ENCODE measurements around the gene PIWIL4. TPM values are rescaled to one million over a fixed set of nuclear protein-coding genes. Genes with fewer than 3 reads are reported as not detected.
"Not testable (repeated sequence)": the region's sequence is repeated elsewhere in the genome, so short reads cannot be mapped to it uniquely, and the experiment has no call there.

Gene PIWIL4
- total RNA-seq, 1 donor from 2014 or later, result 8.9 TPM

GRCh38 chr11:94546162-94546470, 21.1 kb upstream of the PIWIL4 start:
- Histone ChIP-seq H3K27me3 (ENCODE audit: control insufficient read depth in 3 of 3, insufficient read depth in 3 of 3, low read length in 3 of 3) (no peaks in the 10 kb centered on the region), H3K4me1 (ENCODE audit: control insufficient read depth in 3 of 3, insufficient read depth in 3 of 3, low read length in 3 of 3) (peaks cover 5 to 16% (median 7%) of the 10 kb centered on the region in 3 donors), H3K4me3 (ENCODE audit: low read length in 3 of 3) (peak overlapping the region in 2 of 3 donors; percentile 5 to 9), H3K27ac (ENCODE audit: low read depth, low read length) (no peak overlapping the region), H3K9me3 (ENCODE audit: control insufficient read depth in 3 of 3, low read length in 3 of 3) (no peaks in the 10 kb centered on the region), H3K9ac (ENCODE audit: low read depth in 1 of 3, low read length in 3 of 3) (no peak overlapping the region), H3K36me3 (ENCODE audit: control insufficient read depth in 3 of 3, insufficient read depth in 3 of 3, low read length in 3 of 3) (no peaks in the 10 kb centered on the region)

- H3K9ac ChIP-seq (ENCODE audit: low read depth in 1 of 3, low read length in 3 of 3), result no peak overlapping the region
- peak overlapping the region in 1 of 3 donors; percentile 2 for H3K4me3 ChIP-seq (ENCODE audit: low read length in 3 of 3)
- peaks cover 5 to 16% (median 7%) of the 10 kb centered on the region in 3 donors for H3K4me1 ChIP-seq (ENCODE audit: control insufficient read depth in 3 of 3, insufficient read depth in 3 of 3, low read length in 3 of 3)
- H3K9me3 ChIP-seq (ENCODE audit: control insufficient read depth in 3 of 3, low read length in 3 of 3), result no peaks in the 10 kb centered on the region
- no peak overlapping the region for H3K27ac ChIP-seq (ENCODE audit: low read depth, low read length)
- H3K27me3 ChIP-seq (ENCODE audit: control insufficient read depth in 3 of 3, insufficient read depth in 3 of 3, low read length in 3 of 3), result no peaks in the 10 kb centered on the region
- H3K36me3 ChIP-seq (ENCODE audit: control insufficient read depth in 3 of 3, insufficient read depth in 3 of 3, low read length in 3 of 3), result no peaks in the 10 kb centered on the region
Measured at GRCh38 chr11:94546886-94547285, 20.3 kb upstream of the PIWIL4 start.

- Histone ChIP-seq H3K4me3 (ENCODE audit: low read length in 3 of 3) (no peak overlapping the region), H3K27ac (ENCODE audit: low read depth, low read length) (no peak overlapping the region), H3K9ac (ENCODE audit: low read depth in 1 of 3, low read length in 3 of 3) (no peak overlapping the region), H3K9me3 (ENCODE audit: control insufficient read depth in 3 of 3, low read length in 3 of 3) (no peaks in the 10 kb centered on the region), H3K4me1 (ENCODE audit: control insufficient read depth in 3 of 3, insufficient read depth in 3 of 3, low read length in 3 of 3) (peaks cover 0 to 16% (median 7%) of the 10 kb centered on the region in 3 donors), H3K36me3 (ENCODE audit: control insufficient read depth in 3 of 3, insufficient read depth in 3 of 3, low read length in 3 of 3) (no peaks in the 10 kb centered on the region), H3K27me3 (ENCODE audit: control insufficient read depth in 3 of 3, insufficient read depth in 3 of 3, low read length in 3 of 3) (no peaks in the 10 kb centered on the region)
Measured at GRCh38 chr11:94549146-94549545, 18.0 kb upstream of the PIWIL4 start.

GRCh38 chr11:94550513-94550912, 16.7 kb upstream of the PIWIL4 start:
- H3K4me1 ChIP-seq (ENCODE audit: control insufficient read depth in 3 of 3, insufficient read depth in 3 of 3, low read length in 3 of 3), result peaks cover 0 to 5% (median 3%) of the 10 kb centered on the region in 3 donors
- no peak overlapping the region for H3K9ac ChIP-seq (ENCODE audit: low read depth in 1 of 3, low read length in 3 of 3)
- H3K9me3 ChIP-seq (ENCODE audit: control insufficient read depth in 3 of 3, low read length in 3 of 3), result no peaks in the 10 kb centered on the region
- H3K27ac ChIP-seq (ENCODE audit: low read depth, low read length), result no peak overlapping the region
- no peak overlapping the region for H3K4me3 ChIP-seq (ENCODE audit: low read length in 3 of 3)
- H3K36me3 ChIP-seq (ENCODE audit: control insufficient read depth in 3 of 3, insufficient read depth in 3 of 3, low read length in 3 of 3), result no peaks in the 10 kb centered on the region
- no peaks in the 10 kb centered on the region for H3K27me3 ChIP-seq (ENCODE audit: control insufficient read depth in 3 of 3, insufficient read depth in 3 of 3, low read length in 3 of 3)

GRCh38 chr11:94553938-94554337, 13.2 kb upstream of the PIWIL4 start:
- H3K27me3 ChIP-seq (ENCODE audit: control insufficient read depth in 3 of 3, insufficient read depth in 3 of 3, low read length in 3 of 3), result no peaks in the 10 kb centered on the region
- no peak overlapping the region for H3K27ac ChIP-seq (ENCODE audit: low read depth, low read length)
- no peaks in the 10 kb centered on the region for H3K9me3 ChIP-seq (ENCODE audit: control insufficient read depth in 3 of 3, low read length in 3 of 3)
- H3K9ac ChIP-seq (ENCODE audit: low read depth in 1 of 3, low read length in 3 of 3), result no peak overlapping the region
- H3K4me3 ChIP-seq (ENCODE audit: low read length in 3 of 3), result no peak overlapping the region
- no peaks in the 10 kb centered on the region for H3K4me1 ChIP-seq (ENCODE audit: control insufficient read depth in 3 of 3, insufficient read depth in 3 of 3, low read length in 3 of 3)
- H3K36me3 ChIP-seq (ENCODE audit: control insufficient read depth in 3 of 3, insufficient read depth in 3 of 3, low read length in 3 of 3), result no peaks in the 10 kb centered on the region

GRCh38 chr11:94555752-94556329, 11.3 kb upstream of the PIWIL4 start:
- H3K4me1 ChIP-seq (ENCODE audit: control insufficient read depth in 3 of 3, insufficient read depth in 3 of 3, low read length in 3 of 3); H3K27me3 ChIP-seq (ENCODE audit: control insufficient read depth in 3 of 3, insufficient read depth in 3 of 3, low read length in 3 of 3); H3K9ac ChIP-seq (ENCODE audit: low read depth in 1 of 3, low read length in 3 of 3); H3K36me3 ChIP-seq (ENCODE audit: control insufficient read depth in 3 of 3, insufficient read depth in 3 of 3, low read length in 3 of 3); H3K9me3 ChIP-seq (ENCODE audit: control insufficient read depth in 3 of 3, low read length in 3 of 3); H3K27ac ChIP-seq (ENCODE audit: low read depth, low read length); H3K4me3 ChIP-seq (ENCODE audit: low read length in 3 of 3): not testable (repeated sequence)

GRCh38 chr11:94557421-94557820, 9.7 kb upstream of the PIWIL4 start:
- Histone ChIP-seq H3K9me3 (ENCODE audit: control insufficient read depth in 3 of 3, low read length in 3 of 3) (no peaks in the 10 kb centered on the region), H3K4me1 (ENCODE audit: control insufficient read depth in 3 of 3, insufficient read depth in 3 of 3, low read length in 3 of 3) (no peaks in the 10 kb centered on the region), H3K9ac (ENCODE audit: low read depth in 1 of 3, low read length in 3 of 3) (no peak overlapping the region), H3K27ac (ENCODE audit: low read depth, low read length) (no peak overlapping the region), H3K27me3 (ENCODE audit: control insufficient read depth in 3 of 3, insufficient read depth in 3 of 3, low read length in 3 of 3) (no peaks in the 10 kb centered on the region), H3K36me3 (ENCODE audit: control insufficient read depth in 3 of 3, insufficient read depth in 3 of 3, low read length in 3 of 3) (no peaks in the 10 kb centered on the region), H3K4me3 (ENCODE audit: low read length in 3 of 3) (no peak overlapping the region)

GRCh38 chr11:94557992-94558391, 9.2 kb upstream of the PIWIL4 start:
- Histone ChIP-seq H3K4me3 (ENCODE audit: low read length in 3 of 3) (no peak overlapping the region), H3K4me1 (ENCODE audit: control insufficient read depth in 3 of 3, insufficient read depth in 3 of 3, low read length in 3 of 3) (no peaks in the 10 kb centered on the region), H3K27me3 (ENCODE audit: control insufficient read depth in 3 of 3, insufficient read depth in 3 of 3, low read length in 3 of 3) (no peaks in the 10 kb centered on the region), H3K27ac (ENCODE audit: low read depth, low read length) (no peak overlapping the region), H3K9me3 (ENCODE audit: control insufficient read depth in 3 of 3, low read length in 3 of 3) (no peaks in the 10 kb centered on the region), H3K36me3 (ENCODE audit: control insufficient read depth in 3 of 3, insufficient read depth in 3 of 3, low read length in 3 of 3) (no peaks in the 10 kb centered on the region), H3K9ac (ENCODE audit: low read depth in 1 of 3, low read length in 3 of 3) (no peak overlapping the region)

- H3K4me1 ChIP-seq (ENCODE audit: control insufficient read depth in 3 of 3, insufficient read depth in 3 of 3, low read length in 3 of 3), result no peaks in the 10 kb centered on the region
- H3K36me3 ChIP-seq (ENCODE audit: control insufficient read depth in 3 of 3, insufficient read depth in 3 of 3, low read length in 3 of 3), result no peaks in the 10 kb centered on the region
- no peaks in the 10 kb centered on the region for H3K9me3 ChIP-seq (ENCODE audit: control insufficient read depth in 3 of 3, low read length in 3 of 3)
- H3K27me3 ChIP-seq (ENCODE audit: control insufficient read depth in 3 of 3, insufficient read depth in 3 of 3, low read length in 3 of 3), result no peaks in the 10 kb centered on the region
- H3K9ac ChIP-seq (ENCODE audit: low read depth in 1 of 3, low read length in 3 of 3), result no peak overlapping the region
- no peak overlapping the region for H3K4me3 ChIP-seq (ENCODE audit: low read length in 3 of 3)
- no peak overlapping the region for H3K27ac ChIP-seq (ENCODE audit: low read depth, low read length)
Measured at GRCh38 chr11:94558468-94558867, 8.7 kb upstream of the PIWIL4 start.

GRCh38 chr11:94558932-94559331, 8.2 kb upstream of the PIWIL4 start:
- Histone ChIP-seq H3K27ac (ENCODE audit: low read depth, low read length) (no peak overlapping the region), H3K27me3 (ENCODE audit: control insufficient read depth in 3 of 3, insufficient read depth in 3 of 3, low read length in 3 of 3) (no peaks in the 10 kb centered on the region), H3K4me3 (ENCODE audit: low read length in 3 of 3) (no peak overlapping the region), H3K9me3 (ENCODE audit: control insufficient read depth in 3 of 3, low read length in 3 of 3) (no peaks in the 10 kb centered on the region), H3K36me3 (ENCODE audit: control insufficient read depth in 3 of 3, insufficient read depth in 3 of 3, low read length in 3 of 3) (no peaks in the 10 kb centered on the region), H3K4me1 (ENCODE audit: control insufficient read depth in 3 of 3, insufficient read depth in 3 of 3, low read length in 3 of 3) (no peaks in the 10 kb centered on the region), H3K9ac (ENCODE audit: low read depth in 1 of 3, low read length in 3 of 3) (no peak overlapping the region)

GRCh38 chr11:94559361-94559760, 7.8 kb upstream of the PIWIL4 start:
- no peaks in the 10 kb centered on the region for H3K36me3 ChIP-seq (ENCODE audit: control insufficient read depth in 3 of 3, insufficient read depth in 3 of 3, low read length in 3 of 3)
- no peaks in the 10 kb centered on the region for H3K9me3 ChIP-seq (ENCODE audit: control insufficient read depth in 3 of 3, low read length in 3 of 3)
- no peak overlapping the region for H3K9ac ChIP-seq (ENCODE audit: low read depth in 1 of 3, low read length in 3 of 3)
- H3K27me3 ChIP-seq (ENCODE audit: control insufficient read depth in 3 of 3, insufficient read depth in 3 of 3, low read length in 3 of 3), result no peaks in the 10 kb centered on the region
- H3K4me3 ChIP-seq (ENCODE audit: low read length in 3 of 3), result no peak overlapping the region
- no peaks in the 10 kb centered on the region for H3K4me1 ChIP-seq (ENCODE audit: control insufficient read depth in 3 of 3, insufficient read depth in 3 of 3, low read length in 3 of 3)
- no peak overlapping the region for H3K27ac ChIP-seq (ENCODE audit: low read depth, low read length)
